NCI-H748 (cell line): ENCODE measurements around the gene KLRK1.
A peak's percentile ranks its signal among the peaks of the same experiment; 100 is the strongest.
"Not testable (repeated sequence)": the region's sequence is repeated elsewhere in the genome, so short reads cannot be mapped to it uniquely, and the experiment has no call there.

Experiments
- DNase-seq: peaks from one replicate; lab custom pipeline; 2025; ENCODE audit not compliant: unreplicated experiment; lab: John Stamatoyannopoulos, UW

The KLRK1 gene

GRCh38 chr12:10389904-10390303 is at the start of gene KLRK1:
KLRK1 (minus strand) TSS chr12:10390041; CDS start chr12:10388810, 1,231 bp downstream.
- DNase-seq = no peak

- DNase-seq = not testable (repeated sequence)
Observed at GRCh38 chr12:10437601-10438000, 47.8 kb upstream of the KLRK1 start.

GRCh38 chr12:10435816-10436215 is 46.0 kb upstream of the KLRK1 start, which contains the start of gene KLRC2:
KLRC2 (minus strand) TSS chr12:10436010; CDS start chr12:10435986, 24 bp downstream.
- DNase-seq = peak; percentile 8

GRCh38 chr12:10430623-10431022 is 40.8 kb upstream of the KLRK1 start:
- not testable (repeated sequence) for DNase-seq

- not testable (repeated sequence) for DNase-seq
Observed at GRCh38 chr12:10425938-10426337, 36.1 kb upstream of the KLRK1 start.

- peak; percentile 1 for DNase-seq
Observed at GRCh38 chr12:10424260-10424899, 34.5 kb upstream of the KLRK1 start.

- DNase-seq = not testable (repeated sequence)
Observed at GRCh38 chr12:10422159-10422558, 32.3 kb upstream of the KLRK1 start.

GRCh38 chr12:10420334-10420733 is 30.5 kb upstream of the KLRK1 start, which contains the start of gene KLRC3:
KLRC3 (minus strand) TSS chr12:10420595; CDS start chr12:10420550, 45 bp downstream.
- not testable (repeated sequence) for DNase-seq

GRCh38 chr12:10409392-10409791 is 19.6 kb upstream of the KLRK1 start, which contains the start of gene KLRC4:
KLRC4 (minus strand) TSS chr12:10409757; CDS start chr12:10409575, 182 bp downstream.
- peak; percentile 3 for DNase-seq

- DNase-seq = no peak
Observed at GRCh38 chr12:10408842-10409241, 19.0 kb upstream of the KLRK1 start.

- no peak for DNase-seq
Observed at GRCh38 chr12:10406725-10407124, 16.9 kb upstream of the KLRK1 start.

GRCh38 chr12:10405294-10405693 is 15.5 kb upstream of the KLRK1 start:
- DNase-seq = no peak

- no peak for DNase-seq
Observed at GRCh38 chr12:10404798-10405197, 15.0 kb upstream of the KLRK1 start.

GRCh38 chr12:10400829-10401228 is 11.0 kb upstream of the KLRK1 start:
- no peak for DNase-seq

- DNase-seq = no peak
Observed at GRCh38 chr12:10398168-10398567, 8.3 kb upstream of the KLRK1 start.

GRCh38 chr12:10397296-10397695 is 7.5 kb upstream of the KLRK1 start:
- DNase-seq = no peak

GRCh38 chr12:10396176-10396575 is 6.3 kb upstream of the KLRK1 start:
- not testable (repeated sequence) for DNase-seq

GRCh38 chr12:10395390-10395998 is 5.7 kb upstream of the KLRK1 start:
- peak; percentile 30 for DNase-seq

- DNase-seq = not testable (repeated sequence)
Observed at GRCh38 chr12:10394531-10395152, 4.8 kb upstream of the KLRK1 start.

- no peak for DNase-seq
Observed at GRCh38 chr12:10393291-10393690, 3.5 kb upstream of the KLRK1 start.

- peak; percentile 28 for DNase-seq
Observed at GRCh38 chr12:10392394-10392930, 2.6 kb upstream of the KLRK1 start.

GRCh38 chr12:10390991-10391390 is 1.1 kb upstream of the KLRK1 start:
- not testable (repeated sequence) for DNase-seq
